H9 (cell line): ENCODE data around the gene TRPM3. TPM values are rescaled to one million over a fixed set of nuclear protein-coding genes. Genes with fewer than 3 reads are reported as not detected.

Experiments
- DNase-seq: peaks from one replicate; pipeline ENCODE4 v3.0.0-alpha.2; 2017
- H2AFZ ChIP-seq: one replicate; pipeline ENCODE4 v1.6.1; 2013; ENCODE audit warnings: mild to moderate bottlenecking, low read length, control low read depth, moderate library complexity
- H2AK5ac ChIP-seq: 2 replicates; pipeline ENCODE4 v1.6.1; 2013; ENCODE audit warnings: low read length, control low read depth, mixed read lengths; ENCODE audit not compliant: insufficient read length
- H2BK120ac ChIP-seq: one replicate; pipeline ENCODE4 v1.6.1; 2013; ENCODE audit warnings: low read depth, mild to moderate bottlenecking, low read length, control low read depth, inconsistent platforms; ENCODE audit not compliant: poor library complexity, severe bottlenecking
- H2BK12ac ChIP-seq: 2 replicates; pipeline ENCODE4 v1.6.1; 2013; ENCODE audit warnings: low read length, control low read depth, mixed read lengths, low read depth; ENCODE audit not compliant: insufficient read length
- H2BK15ac ChIP-seq: 2 replicates; pipeline ENCODE4 v1.6.1; 2013; ENCODE audit warnings: low read depth, low read length, control low read depth
- H2BK20ac ChIP-seq: one replicate; pipeline ENCODE4 v1.6.1; 2013; ENCODE audit warnings: low read depth, mild to moderate bottlenecking, low read length, control low read depth, inconsistent platforms; ENCODE audit not compliant: poor library complexity, severe bottlenecking
- H2BK5ac ChIP-seq: 2 replicates; pipeline ENCODE4 v1.6.1; 2013; ENCODE audit warnings: low read length, control low read depth, mixed read lengths; ENCODE audit not compliant: insufficient read length
- H3K14ac ChIP-seq: 2 replicates; pipeline ENCODE4 v1.6.1; 2013; ENCODE audit warnings: low read length, control low read depth; ENCODE audit not compliant: insufficient read depth
- H3K18ac ChIP-seq: 2 replicates; pipeline ENCODE4 v1.6.1; 2013; ENCODE audit warnings: low read depth, mild to moderate bottlenecking, mixed read lengths, low read length, control low read depth; ENCODE audit not compliant: insufficient read length
- H3K23ac ChIP-seq: 2 replicates; pipeline ENCODE4 v1.6.1; 2013; ENCODE audit warnings: low read length, control low read depth, mixed read lengths, low read depth; ENCODE audit not compliant: insufficient read length
- H3K23me2 ChIP-seq: 2 replicates; pipeline ENCODE4 v1.6.1; 2013; ENCODE audit warnings: low read depth, mild to moderate bottlenecking, mixed read lengths, low read length, control low read depth; ENCODE audit not compliant: insufficient read length, poor library complexity, severe bottlenecking
- H3K27ac ChIP-seq: 2 replicates; pipeline ENCODE4 v1.5.1; 2013; ENCODE audit warnings: low read length, control low read depth, mixed read lengths, low read depth; ENCODE audit not compliant: insufficient read length
- H3K27me3 ChIP-seq: 2 replicates; pipeline ENCODE4 v1.6.1; 2013; ENCODE audit warnings: low read length, control low read depth, inconsistent platforms; ENCODE audit not compliant: insufficient read depth
- H3K4ac ChIP-seq: 2 replicates; pipeline ENCODE4 v1.6.1; 2013; ENCODE audit warnings: low read depth, mild to moderate bottlenecking, control low read depth, inconsistent platforms, low read length, moderate library complexity
- H3K4me1 ChIP-seq: 2 replicates; pipeline ENCODE4 v1.6.1; 2013; ENCODE audit warnings: low read length, control low read depth, inconsistent platforms; ENCODE audit not compliant: insufficient read depth
- H3K4me2 ChIP-seq: 2 replicates; pipeline ENCODE4 v1.6.1; 2013; ENCODE audit warnings: low read length, control low read depth, mixed read lengths; ENCODE audit not compliant: insufficient read length, insufficient read depth
- H3K56ac ChIP-seq: 2 replicates; pipeline ENCODE4 v1.6.1; 2013; ENCODE audit warnings: low read depth, mild to moderate bottlenecking, mixed read lengths, low read length, control low read depth; ENCODE audit not compliant: insufficient read length
- H3K79me1 ChIP-seq: 2 replicates; pipeline ENCODE4 v1.6.1; 2013; ENCODE audit warnings: low read depth, mild to moderate bottlenecking, moderate library complexity, low read length, control low read depth, inconsistent platforms; ENCODE audit not compliant: insufficient read depth, poor library complexity, severe bottlenecking
- H3K79me2 ChIP-seq: 2 replicates; pipeline ENCODE4 v1.6.1; 2013; ENCODE audit warnings: low read length, control low read depth, inconsistent platforms; ENCODE audit not compliant: insufficient read depth
- H3K9ac ChIP-seq: 2 replicates; pipeline ENCODE4 v1.6.1; 2013; ENCODE audit warnings: low read length, control low read depth, mixed read lengths; ENCODE audit not compliant: insufficient read length; ENCODE audit errors: extremely low read depth
- H3K9me3 ChIP-seq: one replicate; pipeline ENCODE4 v1.6.1; 2013; ENCODE audit warnings: low read depth, low read length, inconsistent platforms; ENCODE audit not compliant: control insufficient read depth
- H3T11ph ChIP-seq: one replicate; pipeline ENCODE4 v1.6.1; 2013; ENCODE audit warnings: mild to moderate bottlenecking, low read length, control low read depth, inconsistent platforms
- H4K20me1 ChIP-seq: one replicate; pipeline ENCODE4 v1.6.1; 2013; ENCODE audit not compliant: control insufficient read depth, insufficient read length, insufficient read depth
- H4K5ac ChIP-seq: 2 replicates; pipeline ENCODE4 v1.6.1; 2013; ENCODE audit warnings: low read depth, mild to moderate bottlenecking, mixed read lengths, low read length, control low read depth; ENCODE audit not compliant: insufficient read length
- H4K8ac ChIP-seq: replicated peaks from 2 replicates; pipeline ENCODE4 v1.6.1; 2013; ENCODE audit warnings: low read length, control low read depth, mixed read lengths, low read depth; ENCODE audit not compliant: insufficient read length
- H4K91ac ChIP-seq: 2 replicates; pipeline ENCODE4 v1.6.1; 2013; ENCODE audit warnings: low read depth, mild to moderate bottlenecking, moderate library complexity, mixed read lengths, low read length, control low read depth; ENCODE audit not compliant: insufficient read length
- H3K27ac Mint-ChIP-seq, 3 experiments: 2 replicates in 2 of 3; 3 replicates in 1 of 3; pipeline ENCODE4 v1.8.0; 2020 to 2021; ENCODE audit warnings: mixed read lengths in 3 of 3, mild to moderate bottlenecking in 1 of 3, moderate library complexity in 1 of 3
- H3K27me3 Mint-ChIP-seq: 2 replicates; pipeline ENCODE4 v1.8.0; 2021; ENCODE audit warnings: low read depth, mild to moderate bottlenecking, moderate library complexity, mixed read lengths
- H3K36me3 Mint-ChIP-seq, 3 experiments: 2 replicates in 2 of 3; 3 replicates in 1 of 3; pipeline ENCODE4 v1.8.0; 2020 to 2021; ENCODE audit warnings: low read depth in 3 of 3, mixed read lengths in 3 of 3; ENCODE audit not compliant: insufficient read depth in 1 of 3
- H3K4me1 Mint-ChIP-seq, 2 experiments: 2 replicates each; pipeline ENCODE4 v1.8.0; 2020; ENCODE audit warnings: mixed read lengths in 2 of 2
- H3K4me3 Mint-ChIP-seq, 2 experiments: 2 replicates in 1 of 2; 3 replicates in 1 of 2; pipeline ENCODE4 v1.8.0; 2020 to 2021; ENCODE audit warnings: mild to moderate bottlenecking in 2 of 2, mixed read lengths in 2 of 2, moderate library complexity in 1 of 2
- H3K9me3 Mint-ChIP-seq, 2 experiments: 2 replicates in 1 of 2; 3 replicates in 1 of 2; pipeline ENCODE4 v1.8.0; 2020; ENCODE audit warnings: mild to moderate bottlenecking in 2 of 2, mixed read lengths in 2 of 2, moderate library complexity in 1 of 2
- WGBS: extraction: QIAGEN DNeasy Blood & Tissue Kit; methylation state at CpG from one replicate; pipeline ENCODE4 v1.1.7; 2013; ENCODE audit warnings: missing lambda C conversion rate, low lambda C conversion rate, mixed read lengths; ENCODE audit not compliant: insufficient read length; ENCODE audit errors: extremely low coverage; 5-methylcytosine and 5-hydroxymethylcytosine counted together
- total RNA-seq: library from RNA; stranded (reverse); gene quantifications from 2 replicates; pipeline ENCODE4 v1.2.1, GENCODE V29; 2021
- TF ChIP-seq, protein P1 (sequence below): fragments of 200-600 bp; sonication (generic); conservative IDR thresholded peaks from 3 replicates; pipeline ENCODE4 v1.8.0; 2021; ENCODE audit warnings: antibody characterized with exemption, mild to moderate bottlenecking

The TRPM3 gene
- total RNA-seq, 1 experiment from 2014 or later = 10.3 TPM

- DNase-seq = no peak
- Histone ChIP-seq H3K56ac (no peak overlapping the region), H4K20me1 (no peaks in the 10 kb centered on the region), H3K14ac (no peak overlapping the region), H3K27ac (no peak overlapping the region), H3T11ph (no peak overlapping the region), H3K9ac (no peak overlapping the region), H4K5ac (no peak overlapping the region), H3K27me3 (no peaks in the 10 kb centered on the region), H3K9me3 (no peaks in the 10 kb centered on the region), H3K4ac (no peak overlapping the region), H3K18ac (no peak overlapping the region), H3K79me1 (no peaks in the 10 kb centered on the region), H2BK20ac (no peak overlapping the region), H2BK15ac (no peak overlapping the region), H2BK5ac (no peak overlapping the region), H4K8ac (no peak overlapping the region), H2AK5ac (no peak overlapping the region), H2BK12ac (no peak overlapping the region), H2BK120ac (no peak overlapping the region), H3K4me1 (no peaks in the 10 kb centered on the region), H3K4me2 (no peak overlapping the region), H3K79me2 (no peaks in the 10 kb centered on the region), H3K23me2 (no peaks in the 10 kb centered on the region), H3K23ac (no peak overlapping the region), H2AFZ (no peak overlapping the region), H4K91ac (no peak overlapping the region)
- Mint-ChIP-seq H3K4me3 (no peak overlapping the region), H3K9me3 (no peaks in the 10 kb centered on the region), H3K27me3 (no peaks in the 10 kb centered on the region), H3K36me3 (no peaks in the 10 kb centered on the region), H3K27ac (peak overlapping the region in 1 of 3 experiments; percentile 1; a peak in 1 of 7 replicates), H3K4me1 (peaks cover 4 to 8% of the 10 kb centered on the region in 2 experiments)
- no CpG with 5 or more reads among the region's 4 CpGs for WGBS
- TF ChIP-seq, protein P1, sequence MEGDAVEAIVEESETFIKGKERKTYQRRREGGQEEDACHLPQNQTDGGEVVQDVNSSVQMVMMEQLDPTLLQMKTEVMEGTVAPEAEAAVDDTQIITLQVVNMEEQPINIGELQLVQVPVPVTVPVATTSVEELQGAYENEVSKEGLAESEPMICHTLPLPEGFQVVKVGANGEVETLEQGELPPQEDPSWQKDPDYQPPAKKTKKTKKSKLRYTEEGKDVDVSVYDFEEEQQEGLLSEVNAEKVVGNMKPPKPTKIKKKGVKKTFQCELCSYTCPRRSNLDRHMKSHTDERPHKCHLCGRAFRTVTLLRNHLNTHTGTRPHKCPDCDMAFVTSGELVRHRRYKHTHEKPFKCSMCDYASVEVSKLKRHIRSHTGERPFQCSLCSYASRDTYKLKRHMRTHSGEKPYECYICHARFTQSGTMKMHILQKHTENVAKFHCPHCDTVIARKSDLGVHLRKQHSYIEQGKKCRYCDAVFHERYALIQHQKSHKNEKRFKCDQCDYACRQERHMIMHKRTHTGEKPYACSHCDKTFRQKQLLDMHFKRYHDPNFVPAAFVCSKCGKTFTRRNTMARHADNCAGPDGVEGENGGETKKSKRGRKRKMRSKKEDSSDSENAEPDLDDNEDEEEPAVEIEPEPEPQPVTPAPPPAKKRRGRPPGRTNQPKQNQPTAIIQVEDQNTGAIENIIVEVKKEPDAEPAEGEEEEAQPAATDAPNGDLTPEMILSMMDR = no peak
Measured at GRCh38 chr9:70893580-70894122, 227.8 kb downstream of the TRPM3 start.
